ENCODE results near the gene ELL.

ELL gene

DNA sequence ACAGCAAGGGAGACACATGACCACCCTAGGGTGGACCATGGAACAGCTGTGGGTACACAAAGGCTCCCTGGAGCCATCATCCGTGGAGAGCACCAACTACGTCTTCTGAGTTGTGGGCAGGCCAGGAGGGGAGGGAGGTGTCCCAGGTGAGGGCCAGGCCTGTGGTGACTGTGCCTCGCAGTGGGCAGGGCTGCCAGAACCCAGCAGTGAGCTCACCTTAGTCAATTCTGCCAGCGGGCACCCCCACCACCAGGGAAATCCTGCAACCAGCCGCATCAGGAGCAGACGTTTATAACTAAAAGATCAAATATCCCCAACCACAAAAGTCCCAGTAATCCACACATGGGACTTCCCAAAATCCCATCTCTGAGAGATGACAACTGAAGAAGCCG, 19.6 kb downstream of the ELL start:
- Histone ChIP-seq H3K4me3 (ENCODE audit: low read depth, low read length) (no peak overlapping the region), H3K9me3 (ENCODE audit: control insufficient read depth, insufficient read depth, low read length) (no peaks in the 10 kb centered on the region), H3K36me3 (ENCODE audit: control insufficient read depth, insufficient read depth, low read length) (peaks cover 4% of the 10 kb centered on the region), H3K4me1 (ENCODE audit: control insufficient read depth, insufficient read depth, low read length) (no peaks in the 10 kb centered on the region), H3K27me3 (ENCODE audit: control insufficient read depth, insufficient read depth, low read length) (no peaks in the 10 kb centered on the region), H3K9ac (ENCODE audit: low read depth, low read length) (no peak overlapping the region)

- Histone ChIP-seq H3K4me3 (ENCODE audit: low read depth, low read length) (no peak overlapping the region), H3K9me3 (ENCODE audit: control insufficient read depth, insufficient read depth, low read length) (no peaks in the 10 kb centered on the region), H3K36me3 (ENCODE audit: control insufficient read depth, insufficient read depth, low read length) (peaks cover 4% of the 10 kb centered on the region), H3K4me1 (ENCODE audit: control insufficient read depth, insufficient read depth, low read length) (no peaks in the 10 kb centered on the region), H3K9ac (ENCODE audit: low read depth, low read length) (no peak overlapping the region), H3K27me3 (ENCODE audit: control insufficient read depth, insufficient read depth, low read length) (no peaks in the 10 kb centered on the region)
These were observed 20.0 kb downstream of the ELL start for GRCh38 chr19:18501832-18502231.

DNA sequence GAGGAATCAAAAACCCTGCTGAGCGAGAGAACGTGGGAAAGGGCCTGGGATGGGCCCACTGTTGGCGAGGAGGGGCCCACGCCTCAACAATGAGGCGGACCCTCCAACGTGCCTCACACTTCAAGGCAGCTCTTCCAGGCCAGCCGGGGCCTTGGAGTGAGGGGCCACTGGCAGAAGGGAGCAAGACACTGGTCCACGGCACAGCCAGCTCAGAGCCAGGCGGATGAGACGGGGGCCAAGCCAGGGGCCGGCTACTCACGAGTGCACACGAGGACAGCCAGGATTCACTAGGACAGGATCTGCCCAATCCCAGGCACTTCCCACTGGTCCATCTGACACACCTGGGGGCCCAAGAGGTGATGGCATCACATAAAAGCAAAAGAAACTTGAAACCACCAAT, 20.5 kb downstream of the ELL start:
- H3K27me3 ChIP-seq (ENCODE audit: control insufficient read depth, insufficient read depth, low read length) = no peaks in the 10 kb centered on the region
- H3K9me3 ChIP-seq (ENCODE audit: control insufficient read depth, insufficient read depth, low read length) = no peaks in the 10 kb centered on the region
- no peaks in the 10 kb centered on the region for H3K4me1 ChIP-seq (ENCODE audit: control insufficient read depth, insufficient read depth, low read length)
- H3K36me3 ChIP-seq (ENCODE audit: control insufficient read depth, insufficient read depth, low read length) = peaks cover 4% of the 10 kb centered on the region
- no peak overlapping the region for H3K9ac ChIP-seq (ENCODE audit: low read depth, low read length)
- H3K4me3 ChIP-seq (ENCODE audit: low read depth, low read length) = no peak overlapping the region

GRCh38 chr19:18500799-18501198, 21.1 kb downstream of the ELL start:
- peaks cover 4% of the 10 kb centered on the region for H3K36me3 ChIP-seq (ENCODE audit: control insufficient read depth, insufficient read depth, low read length)
- H3K27me3 ChIP-seq (ENCODE audit: control insufficient read depth, insufficient read depth, low read length) = no peaks in the 10 kb centered on the region
- H3K4me3 ChIP-seq (ENCODE audit: low read depth, low read length) = no peak overlapping the region
- H3K9me3 ChIP-seq (ENCODE audit: control insufficient read depth, insufficient read depth, low read length) = no peaks in the 10 kb centered on the region
- H3K4me1 ChIP-seq (ENCODE audit: control insufficient read depth, insufficient read depth, low read length) = no peaks in the 10 kb centered on the region
- H3K9ac ChIP-seq (ENCODE audit: low read depth, low read length) = no peak overlapping the region

DNA sequence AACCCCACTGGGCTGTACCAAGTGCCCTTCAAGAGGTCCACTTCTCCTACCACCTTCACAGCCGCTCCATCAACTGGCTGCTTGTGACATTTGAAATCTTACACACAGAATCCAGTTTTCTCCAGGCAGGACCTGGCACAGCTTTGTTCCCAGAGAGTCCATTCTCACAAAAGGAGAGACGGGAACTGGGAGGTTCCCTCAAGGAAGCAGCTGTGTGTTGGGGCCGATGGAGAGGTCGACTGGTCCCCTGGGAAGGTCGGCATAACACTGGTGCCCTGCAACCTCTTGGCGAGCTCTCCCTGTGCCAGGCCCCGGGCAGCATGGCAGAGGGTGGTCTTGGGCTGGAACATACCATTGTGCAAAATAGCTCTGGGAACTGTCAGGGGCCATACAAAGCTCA, 21.5 kb downstream of the ELL start:
- Histone ChIP-seq H3K36me3 (ENCODE audit: control insufficient read depth, insufficient read depth, low read length) (peaks cover 4% of the 10 kb centered on the region), H3K27me3 (ENCODE audit: control insufficient read depth, insufficient read depth, low read length) (no peaks in the 10 kb centered on the region), H3K9me3 (ENCODE audit: control insufficient read depth, insufficient read depth, low read length) (no peaks in the 10 kb centered on the region), H3K4me3 (ENCODE audit: low read depth, low read length) (no peak overlapping the region), H3K4me1 (ENCODE audit: control insufficient read depth, insufficient read depth, low read length) (no peaks in the 10 kb centered on the region), H3K9ac (ENCODE audit: low read depth, low read length) (no peak overlapping the region)

GRCh38 chr19:18499055-18499775, 22.7 kb downstream of the ELL start:
- Histone ChIP-seq H3K9me3 (ENCODE audit: control insufficient read depth, insufficient read depth, low read length) (no peaks in the 10 kb centered on the region), H3K4me3 (ENCODE audit: low read depth, low read length) (no peak overlapping the region), H3K27me3 (ENCODE audit: control insufficient read depth, insufficient read depth, low read length) (no peaks in the 10 kb centered on the region), H3K4me1 (ENCODE audit: control insufficient read depth, insufficient read depth, low read length) (no peaks in the 10 kb centered on the region), H3K9ac (ENCODE audit: low read depth, low read length) (no peak overlapping the region), H3K36me3 (ENCODE audit: control insufficient read depth, insufficient read depth, low read length) (peaks cover 6% of the 10 kb centered on the region)

- Histone ChIP-seq H3K9me3 (ENCODE audit: control insufficient read depth, insufficient read depth, low read length) (no peaks in the 10 kb centered on the region), H3K36me3 (ENCODE audit: control insufficient read depth, insufficient read depth, low read length) (peaks cover 8% of the 10 kb centered on the region), H3K27me3 (ENCODE audit: control insufficient read depth, insufficient read depth, low read length) (no peaks in the 10 kb centered on the region), H3K4me3 (ENCODE audit: low read depth, low read length) (no peak overlapping the region), H3K4me1 (ENCODE audit: control insufficient read depth, insufficient read depth, low read length) (no peaks in the 10 kb centered on the region), H3K9ac (ENCODE audit: low read depth, low read length) (no peak overlapping the region)
These were observed 25.0 kb downstream of the ELL start for GRCh38 chr19:18496980-18497256.

- no peaks in the 10 kb centered on the region for H3K27me3 ChIP-seq (ENCODE audit: control insufficient read depth, insufficient read depth, low read length)
- H3K36me3 ChIP-seq (ENCODE audit: control insufficient read depth, insufficient read depth, low read length) = peaks cover 9% of the 10 kb centered on the region
- H3K4me3 ChIP-seq (ENCODE audit: low read depth, low read length) = no peak overlapping the region
- H3K9me3 ChIP-seq (ENCODE audit: control insufficient read depth, insufficient read depth, low read length) = no peaks in the 10 kb centered on the region
- no peak overlapping the region for H3K9ac ChIP-seq (ENCODE audit: low read depth, low read length)
- no peaks in the 10 kb centered on the region for H3K4me1 ChIP-seq (ENCODE audit: control insufficient read depth, insufficient read depth, low read length)
These were observed 25.5 kb downstream of the ELL start for GRCh38 chr19:18496167-18496979.

DNA sequence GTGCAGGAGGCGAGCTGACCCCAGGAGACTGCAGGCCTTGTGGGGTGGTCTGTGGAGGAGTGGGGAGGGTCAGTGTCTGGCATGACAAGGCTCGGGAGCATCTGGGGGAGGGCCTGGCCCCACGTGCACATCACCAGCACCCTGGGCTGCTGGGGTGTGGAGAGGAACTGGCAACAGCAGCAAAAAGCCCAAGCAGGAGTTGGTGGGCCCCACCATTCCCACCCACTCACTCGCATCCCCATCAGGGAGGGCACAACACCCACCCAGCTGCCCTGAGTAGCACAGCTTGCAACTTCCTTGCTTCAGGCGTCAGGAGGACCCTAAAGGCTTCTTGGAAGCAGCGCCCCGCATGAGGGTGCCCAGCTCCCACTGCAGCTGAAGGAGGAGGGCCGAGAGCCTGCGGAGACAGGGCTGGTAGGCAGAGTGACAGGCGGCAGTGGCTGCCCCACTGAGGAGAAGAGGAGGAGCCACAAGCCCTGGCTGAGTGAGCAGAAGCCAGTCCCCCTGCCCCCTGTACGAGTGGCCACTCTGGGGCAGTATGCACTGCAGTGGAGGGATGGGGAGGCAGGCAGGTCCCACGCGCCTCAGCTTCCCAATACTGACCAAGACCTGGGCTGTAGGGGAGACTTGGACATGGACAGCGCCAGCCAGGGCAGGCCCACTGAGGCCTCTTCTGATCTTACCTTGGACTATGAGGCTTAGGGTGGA, 26.5 kb downstream of the ELL start:
- peak overlapping the region; percentile 60 for H3K9ac ChIP-seq (ENCODE audit: low read depth, low read length)

DNA sequence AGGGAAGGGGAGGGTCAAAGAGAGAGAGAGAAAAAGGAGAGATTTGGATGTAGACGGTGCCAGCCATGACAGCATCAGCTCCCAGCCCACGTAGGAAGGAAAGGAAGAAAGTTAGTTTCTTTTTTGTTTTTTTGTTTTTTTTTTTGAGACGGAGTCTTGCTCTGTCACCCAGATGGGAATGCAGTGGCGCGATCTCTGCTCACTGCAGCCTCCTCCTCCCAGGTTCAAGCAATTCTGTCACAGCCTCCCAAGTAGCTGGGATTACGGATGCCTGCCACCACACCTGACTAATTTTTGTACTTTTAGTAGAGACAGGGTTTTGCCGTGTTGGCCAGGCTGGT, 27.6 kb downstream of the ELL start:
- peaks cover under 1% of the 10 kb centered on the region for H3K4me1 ChIP-seq (ENCODE audit: control insufficient read depth, insufficient read depth, low read length)
- no peak overlapping the region for H3K9ac ChIP-seq (ENCODE audit: low read depth, low read length)
- peaks cover 6% of the 10 kb centered on the region for H3K36me3 ChIP-seq (ENCODE audit: control insufficient read depth, insufficient read depth, low read length)
- H3K4me3 ChIP-seq (ENCODE audit: low read depth, low read length) = no peak overlapping the region
- H3K9me3 ChIP-seq (ENCODE audit: control insufficient read depth, insufficient read depth, low read length) = no peaks in the 10 kb centered on the region
- no peaks in the 10 kb centered on the region for H3K27me3 ChIP-seq (ENCODE audit: control insufficient read depth, insufficient read depth, low read length)

More for the DNA sequence above, 26.5 kb downstream of the ELL start:
- Histone ChIP-seq H3K36me3 (ENCODE audit: control insufficient read depth, insufficient read depth, low read length) (peaks cover 6% of the 10 kb centered on the region), H3K4me3 (ENCODE audit: low read depth, low read length) (no peak overlapping the region), H3K4me1 (ENCODE audit: control insufficient read depth, insufficient read depth, low read length) (no peaks in the 10 kb centered on the region), H3K9me3 (ENCODE audit: control insufficient read depth, insufficient read depth, low read length) (no peaks in the 10 kb centered on the region), H3K27me3 (ENCODE audit: control insufficient read depth, insufficient read depth, low read length) (no peaks in the 10 kb centered on the region)

GRCh38 chr19:18493440-18494266, 28.2 kb downstream of the ELL start:
- Histone ChIP-seq H3K4me1 (ENCODE audit: control insufficient read depth, insufficient read depth, low read length) (peaks cover 3% of the 10 kb centered on the region), H3K4me3 (ENCODE audit: low read depth, low read length) (no peak overlapping the region), H3K36me3 (ENCODE audit: control insufficient read depth, insufficient read depth, low read length) (peaks cover 6% of the 10 kb centered on the region), H3K9ac (ENCODE audit: low read depth, low read length) (no peak overlapping the region), H3K9me3 (ENCODE audit: control insufficient read depth, insufficient read depth, low read length) (no peaks in the 10 kb centered on the region), H3K27me3 (ENCODE audit: control insufficient read depth, insufficient read depth, low read length) (no peaks in the 10 kb centered on the region)
